ENCODE measurements around the gene H19.

Gene H19

GRCh38 chr11:1982873-1983600 is 14.6 kb downstream of the H19 start:
- DNase-seq: no peak

- DNase-seq: no peak
These were observed 18.0 kb downstream of the H19 start for GRCh38 chr11:1979607-1980006.

- no peak for DNase-seq
These were observed 18.7 kb downstream of the H19 start for GRCh38 chr11:1978720-1979473.

GRCh38 chr11:1975185-1975584 is 22.5 kb downstream of the H19 start:
- no peak for DNase-seq

GRCh38 chr11:1970956-1971355 is 26.7 kb downstream of the H19 start:
- DNase-seq: no peak

- no peak for DNase-seq
These were observed 27.9 kb downstream of the H19 start for GRCh38 chr11:1969776-1970175.

- no peak for DNase-seq
These were observed 28.6 kb downstream of the H19 start for GRCh38 chr11:1969035-1969434.

- no peak for DNase-seq
These were observed 29.1 kb downstream of the H19 start for GRCh38 chr11:1968454-1969002.

GRCh38 chr11:1967641-1968225 is 29.9 kb downstream of the H19 start:
- no peak for DNase-seq

GRCh38 chr11:1966531-1966930 is 31.1 kb downstream of the H19 start:
- no peak for DNase-seq

GRCh38 chr11:1964955-1965354 is 32.7 kb downstream of the H19 start:
- no peak for DNase-seq

- no peak for DNase-seq
These were observed 33.3 kb downstream of the H19 start for GRCh38 chr11:1964348-1964747.

GRCh38 chr11:1963864-1964263 is 33.8 kb downstream of the H19 start:
- DNase-seq: no peak

GRCh38 chr11:1959786-1960185 is 37.9 kb downstream of the H19 start:
- no peak for DNase-seq

- no peak for DNase-seq
These were observed 39.3 kb downstream of the H19 start for GRCh38 chr11:1958367-1958766.

GRCh38 chr11:1953489-1954266 is 44.0 kb downstream of the H19 start:
- DNase-seq: no peak

- DNase-seq: no peak
These were observed 44.7 kb downstream of the H19 start for GRCh38 chr11:1952806-1953482.

- DNase-seq: no peak
These were observed 47.7 kb downstream of the H19 start for GRCh38 chr11:1949922-1950321.

- no peak for DNase-seq
These were observed 48.3 kb downstream of the H19 start for GRCh38 chr11:1949302-1949701.

GRCh38 chr11:1948389-1948788 is 49.3 kb downstream of the H19 start:
- DNase-seq: no peak

- DNase-seq: no peak
These were observed 49.9 kb downstream of the H19 start for GRCh38 chr11:1947592-1948237.
